Transverse colon (tissue), 3 donors: ENCODE measurements around the gene LAMTOR1.

Experiments used
- CTCF ChIP-seq, 5 experiments: fragments of 200-600 bp in 3 of 5; fragments of 450-650 bp in 2 of 5; sonication (generic) in 3 of 5; IDR thresholded peaks; 1 replicate in 2 of 5; 2 replicates in 3 of 5; pipeline ENCODE4 v1.5.1; 2016 to 2017; ENCODE audit warnings: antibody characterized with exemption in 5 of 5, inconsistent platforms in 3 of 5, mild to moderate bottlenecking in 2 of 5, moderate library complexity in 1 of 5
- POLR2A ChIP-seq: fragments of 450-650 bp; IDR thresholded peaks from one replicate; pipeline ENCODE4 v1.6.1; 2016; ENCODE audit warnings: antibody characterized with exemption, mild to moderate bottlenecking, moderate library complexity

GRCh38 chr11:72111300-72112142 lies 8.4 kb upstream of the LAMTOR1 start:
- TF ChIP-seq CTCF (IDR thresholded peaks at IDR 0.05) (no peak), POLR2A (no peak)
